Ishikawa (cell line): ENCODE results near the gene PPP1R1C.

Experiments
- CEBPB ChIP-seq: IDR thresholded peaks from 2 replicates; pipeline ENCODE4 v1.6.1; 2012
- CREB1 ChIP-seq: IDR thresholded peaks from 2 replicates; pipeline ENCODE4 v1.6.1; 2012; ENCODE audit warnings: low read depth
- EGR1 ChIP-seq: IDR thresholded peaks from 2 replicates; pipeline ENCODE4 v1.6.1; 2012
- EP300 ChIP-seq: IDR thresholded peaks from 2 replicates; pipeline ENCODE4 v1.6.1; 2012; ENCODE audit warnings: borderline replicate concordance
- FOXM1 ChIP-seq: IDR thresholded peaks from 2 replicates; pipeline ENCODE4 v1.6.1; 2012; ENCODE audit warnings: low read depth, borderline replicate concordance
- NFIC ChIP-seq: IDR thresholded peaks from 2 replicates; pipeline ENCODE4 v1.6.1; 2012
- RAD21 ChIP-seq: IDR thresholded peaks from 2 replicates; pipeline ENCODE4 v1.6.1; 2012; ENCODE audit warnings: low read depth
- REST ChIP-seq: IDR thresholded peaks from 2 replicates; pipeline ENCODE4 v1.6.1; 2012; ENCODE audit warnings: low read depth, mild to moderate bottlenecking
- TAF1 ChIP-seq: IDR thresholded peaks from 2 replicates; pipeline ENCODE4 v1.6.1; 2012; ENCODE audit warnings: low read depth, mild to moderate bottlenecking
- TCF12 ChIP-seq: IDR thresholded peaks from 2 replicates; pipeline ENCODE4 v1.6.1; 2012; ENCODE audit warnings: low read depth
- TEAD4 ChIP-seq: IDR thresholded peaks from 2 replicates; pipeline ENCODE4 v1.6.1; 2012
- USF1 ChIP-seq: IDR thresholded peaks from 2 replicates; pipeline ENCODE4 v1.6.1; 2012
- YY1 ChIP-seq: IDR thresholded peaks from 2 replicates; pipeline ENCODE4 v1.6.1; 2012; ENCODE audit warnings: low read depth
- ZBTB7A ChIP-seq: IDR thresholded peaks from 2 replicates; pipeline ENCODE4 v1.6.1; 2012; ENCODE audit warnings: low read depth
- TF ChIP-seq, protein P1 (sequence below): IDR thresholded peaks from 2 replicates; pipeline ENCODE4 v1.6.1; 2012

PPP1R1C gene, protein sequence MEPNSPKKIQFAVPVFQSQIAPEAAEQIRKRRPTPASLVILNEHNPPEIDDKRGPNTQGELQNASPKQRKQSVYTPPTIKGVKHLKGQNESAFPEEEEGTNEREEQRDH

DNA sequence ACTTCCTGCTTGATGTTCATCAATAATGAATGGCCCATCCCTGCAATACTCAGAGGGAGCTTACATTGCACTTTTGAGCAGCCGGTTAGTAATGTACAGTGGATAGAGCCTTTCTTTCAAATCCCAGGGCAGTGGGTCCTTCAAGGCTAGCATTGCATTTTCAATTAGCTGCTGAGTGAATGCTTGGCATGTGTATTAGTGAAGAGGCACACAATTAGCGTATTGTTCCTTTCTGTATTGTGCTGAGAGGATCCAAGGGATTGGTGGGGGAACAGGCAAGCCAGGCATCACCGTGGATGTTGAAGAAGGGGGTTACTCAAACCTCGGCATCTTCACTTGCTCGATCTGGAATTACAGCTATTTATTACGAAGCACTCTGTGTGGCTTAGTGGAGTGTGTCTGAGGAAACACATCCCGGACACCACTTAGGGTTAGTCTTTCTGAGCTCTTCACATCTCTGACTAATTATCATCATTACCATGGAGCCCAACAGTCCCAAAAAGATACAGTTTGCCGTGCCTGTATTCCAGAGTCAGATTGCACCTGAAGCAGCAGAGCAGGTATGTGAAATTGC is at the start of gene PPP1R1C:
Gene PPP1R1C, plus strand, starts transcription at position 222 of the 574 bp plus-strand sequence. Its CDS starts 258 bp downstream, at position 480.
- TF ChIP-seq USF1 (no peak), RAD21 (no peak), TCF12 (no peak), NFIC (no peak), REST (no peak), EP300 (no peak), EGR1 (no peak), CEBPB (no peak), TAF1 (no peak), FOXM1 (no peak), YY1 (no peak), ZBTB7A (no peak), CREB1 (no peak), TEAD4 (no peak)
- TF ChIP-seq, protein P1, sequence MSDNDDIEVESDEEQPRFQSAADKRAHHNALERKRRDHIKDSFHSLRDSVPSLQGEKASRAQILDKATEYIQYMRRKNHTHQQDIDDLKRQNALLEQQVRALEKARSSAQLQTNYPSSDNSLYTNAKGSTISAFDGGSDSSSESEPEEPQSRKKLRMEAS, result no peak

- TF ChIP-seq NFIC (no peak), FOXM1 (no peak), TCF12 (no peak), ZBTB7A (no peak), EP300 (no peak), YY1 (no peak), USF1 (no peak)
- TF ChIP-seq, protein P1, result no peak
These were observed 48.2 kb upstream of the PPP1R1C start for GRCh38 chr2:181937473-181937872.

DNA sequence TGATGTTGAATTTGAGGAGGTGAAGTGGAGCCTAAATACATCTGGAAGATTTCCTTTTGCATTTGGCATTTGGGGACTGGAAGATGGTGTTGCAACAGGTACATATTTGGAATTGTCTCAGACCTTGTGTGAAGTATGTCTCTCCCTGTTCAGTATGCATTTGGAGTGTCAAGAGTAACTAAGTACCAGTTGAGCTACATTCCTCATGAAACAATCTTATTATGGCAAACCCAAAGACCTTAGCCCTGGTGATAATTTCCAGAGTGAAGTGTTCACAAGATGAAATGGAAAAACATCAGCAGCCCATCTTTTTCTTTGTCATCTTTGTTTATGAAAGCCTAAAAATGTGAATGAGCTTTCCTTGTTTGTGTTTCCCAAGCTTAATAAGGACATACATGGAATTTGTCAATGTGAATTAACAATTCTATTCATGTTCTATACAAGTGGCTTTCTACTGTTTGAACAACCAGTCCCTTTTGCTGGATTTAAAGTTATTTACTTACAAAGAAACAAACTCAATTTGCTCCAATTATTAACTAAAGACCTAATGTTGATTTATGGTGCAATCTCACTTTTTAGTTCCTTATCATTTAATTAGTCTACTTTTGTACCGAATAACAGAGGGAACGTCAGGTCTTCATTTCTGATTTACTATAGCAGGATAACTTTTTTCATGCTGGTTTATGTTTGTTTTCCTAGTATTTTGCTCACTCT is 42.1 kb upstream of the PPP1R1C start:
- 0 out of 2 replicates have a peak, but pooled peaks have one; percentile 9 for TF ChIP-seq CEBPB
- no peak for TF ChIP-seq TAF1

- TF ChIP-seq NFIC (no peak), ZBTB7A (no peak), CEBPB (no peak), CREB1 (no peak), EP300 (no peak), EGR1 (no peak), RAD21 (no peak), USF1 (no peak), TEAD4 (no peak), REST (no peak)
- TF ChIP-seq, protein P1, result no peak
These were observed 41.3 kb upstream of the PPP1R1C start for GRCh38 chr2:181944164-181944913.

GRCh38 chr2:181944914-181945291 is 40.8 kb upstream of the PPP1R1C start:
- TF ChIP-seq RAD21 (no peak), EP300 (no peak), YY1 (no peak), NFIC (no peak), CREB1 (no peak), FOXM1 (no peak), TCF12 (no peak), TAF1 (no peak), ZBTB7A (no peak), TEAD4 (no peak), CEBPB (no peak)
- TF ChIP-seq, protein P1, result no peak
